IMR-90 (cell line): ENCODE measurements around the gene DNM3. TPM values are rescaled to one million over a fixed set of nuclear protein-coding genes. Genes with fewer than 3 reads are reported as not detected.
A peak's percentile ranks its signal among the peaks of the same experiment; 100 is the strongest.

Experiments used
- ATAC-seq: fragments of 200-7000 bp; cut with Tn5 transposase; 2 replicates; pipeline ENCODE4 v1.9.1; 2020; ENCODE audit warnings: low read depth, mild to moderate bottlenecking, moderate library complexity
- BruUV-seq: library from RNA; stranded (reverse); fragments of 400-500 nt; replicated peaks from 2 replicates; lab custom pipeline; 2021; lab: Mats Ljungman, UMichigan
- CTCF ChIA-PET: fragments of 300-600 bp; formaldehyde crosslinking; extraction: SDS; loops from one replicate; lab custom pipeline; 2021; ENCODE audit warnings: antibody characterized with exemption; lab: Yijun Ruan, JAX
- POLR2A ChIA-PET: fragments of 300-600 bp; sonication (Branson Sonifier 250); formaldehyde crosslinking; loops from one replicate; lab custom pipeline; 2022; ENCODE audit warnings: antibody characterized with exemption; ENCODE audit not compliant: unreplicated experiment; lab: Charles Lee
- DNase-seq: peaks from one replicate; pipeline ENCODE4 v3.0.0; 2013
- H2AFZ ChIP-seq: replicated peaks from 2 replicates; pipeline ENCODE3; 2013; ENCODE audit warnings: low read length, mild to moderate bottlenecking; ENCODE audit not compliant: poor library complexity
- H2AK5ac ChIP-seq: 2 replicates; pipeline ENCODE4 v1.6.1; 2013; ENCODE audit warnings: low read depth, low read length, inconsistent platforms
- H2AK9ac ChIP-seq: replicated peaks from 2 replicates; pipeline ENCODE3; 2013; ENCODE audit warnings: mild to moderate bottlenecking, low read depth, low read length, moderate library complexity; ENCODE audit not compliant: poor library complexity
- H2BK120ac ChIP-seq: 2 replicates; pipeline ENCODE4 v1.6.1; 2013; ENCODE audit warnings: low read depth, low read length, inconsistent platforms
- H2BK15ac ChIP-seq: 3 replicates; pipeline ENCODE4 v1.6.1; 2013; ENCODE audit warnings: low read depth, low read length, inconsistent platforms
- H2BK20ac ChIP-seq: 2 replicates; pipeline ENCODE4 v1.6.1; 2013; ENCODE audit warnings: low read depth, mild to moderate bottlenecking, inconsistent platforms, low read length, moderate library complexity
- H2BK5ac ChIP-seq: 2 replicates; pipeline ENCODE4 v1.6.1; 2013; ENCODE audit warnings: mild to moderate bottlenecking, low read depth, low read length, inconsistent platforms; ENCODE audit not compliant: poor library complexity, severe bottlenecking
- H3K14ac ChIP-seq: replicated peaks from 2 replicates; pipeline ENCODE4 v1.6.1; 2013; ENCODE audit warnings: low read depth, low read length, inconsistent platforms
- H3K18ac ChIP-seq: 2 replicates; pipeline ENCODE4 v1.6.1; 2013; ENCODE audit warnings: low read depth, low read length, control low read depth
- H3K23ac ChIP-seq: 2 replicates; pipeline ENCODE4 v1.6.1; 2013; ENCODE audit warnings: low read depth, low read length, inconsistent platforms
- H3K27ac ChIP-seq: 2 replicates; pipeline ENCODE4 v1.5.1; 2013; ENCODE audit warnings: mild to moderate bottlenecking, control low read depth, low read length; ENCODE audit not compliant: insufficient read depth
- H3K27me3 ChIP-seq: 2 replicates; pipeline ENCODE4 v1.6.1; 2013; ENCODE audit warnings: low read length; ENCODE audit not compliant: control insufficient read depth, insufficient read depth
- H3K36me3 ChIP-seq: 2 replicates; pipeline ENCODE4 v1.6.1; 2013; ENCODE audit warnings: low read length, mixed read lengths; ENCODE audit not compliant: control insufficient read depth, insufficient read depth
- H3K4ac ChIP-seq: 2 replicates; pipeline ENCODE4 v1.6.1; 2013; ENCODE audit warnings: low read depth, low read length, inconsistent platforms
- H3K4me1 ChIP-seq: 2 replicates; pipeline ENCODE4 v1.6.1; 2013; ENCODE audit warnings: low read length, mixed read lengths; ENCODE audit not compliant: control insufficient read depth, insufficient read depth
- H3K4me2 ChIP-seq: 2 replicates; pipeline ENCODE4 v1.6.1; 2013; ENCODE audit warnings: low read depth, mild to moderate bottlenecking, control low read depth, low read length, moderate library complexity
- H3K4me3 ChIP-seq: 2 replicates; pipeline ENCODE4 v1.5.1; 2013; ENCODE audit warnings: low read depth, mild to moderate bottlenecking, control low read depth, low read length, moderate library complexity; ENCODE audit not compliant: insufficient read depth
- H3K56ac ChIP-seq: 2 replicates; pipeline ENCODE4 v1.6.1; 2013; ENCODE audit warnings: low read length, inconsistent platforms; ENCODE audit not compliant: insufficient read depth; ENCODE audit errors: extremely low read depth
- H3K79me1 ChIP-seq, 2 experiments: 2 replicates each; pipeline ENCODE4 v1.6.1; 2013; ENCODE audit warnings: low read length in 2 of 2, inconsistent platforms in 1 of 2, low read depth in 1 of 2
- H3K9ac ChIP-seq: 2 replicates; pipeline ENCODE4 v1.6.1; 2013; ENCODE audit warnings: low read depth, low read length, control low read depth
- H3K9me1 ChIP-seq: 2 replicates; pipeline ENCODE4 v1.6.1; 2013; ENCODE audit warnings: low read length, inconsistent platforms; ENCODE audit not compliant: insufficient read depth
- H3K9me3 ChIP-seq: 2 replicates; pipeline ENCODE4 v1.6.1; 2013; ENCODE audit warnings: low read length; ENCODE audit not compliant: control insufficient read depth, insufficient read depth
- H4K20me1 ChIP-seq: 2 replicates; pipeline ENCODE4 v1.6.1; 2013; ENCODE audit warnings: low read length, inconsistent platforms; ENCODE audit not compliant: insufficient read depth
- H4K5ac ChIP-seq: 2 replicates; pipeline ENCODE4 v1.6.1; 2013; ENCODE audit warnings: mild to moderate bottlenecking, low read depth, low read length, control low read depth
- H4K8ac ChIP-seq, 2 experiments: 2 replicates each; pipeline ENCODE4 v1.6.1; 2013; ENCODE audit warnings: low read depth in 2 of 2, low read length in 2 of 2, control low read depth in 1 of 2, inconsistent platforms in 1 of 2
- H4K91ac ChIP-seq: 2 replicates; pipeline ENCODE4 v1.6.1; 2013; ENCODE audit warnings: low read depth, low read length, inconsistent platforms; ENCODE audit not compliant: insufficient read depth
- FOS ChIP-seq: fragments of 150-350 bp; IDR thresholded peaks from 2 replicates; pipeline ENCODE4 v1.6.1; 2016; ENCODE audit warnings: low read depth, low read length
- MXI1 ChIP-seq: IDR thresholded peaks from 2 replicates; pipeline ENCODE4 v1.6.1; 2012; ENCODE audit warnings: low read depth, mild to moderate bottlenecking, low read length, moderate library complexity, borderline replicate concordance
- POLR2A ChIP-seq: IDR thresholded peaks from 2 replicates; pipeline ENCODE4 v1.6.1; 2012; ENCODE audit warnings: mild to moderate bottlenecking, low read depth, low read length
- WGBS, 2 experiments: methylation state at CpG; one replicate each; pipeline versions ENCODE4 v1.1.5 to v1.1.7; 2013; ENCODE audit warnings: missing lambda C conversion rate in 2 of 2; ENCODE audit not compliant: insufficient read length in 1 of 2; ENCODE audit errors: extremely low coverage in 2 of 2; 5-methylcytosine and 5-hydroxymethylcytosine counted together
- dilution Hi-C: fragments of 300-500 bp; cut with HindIII; formaldehyde crosslinking; loops from one replicate; pipeline ENCODE4 v1.14.3; 2018; ENCODE audit warnings: low sequenced_read_pairs; ENCODE audit not compliant: unreplicated experiment
- in situ Hi-C: fragments of 300-500 bp; cut with MboI; formaldehyde crosslinking; loops from 3 replicates; pipeline ENCODE4 v1.14.3; 2019; ENCODE audit warnings: low sequenced_read_pairs, inconsistent platforms, mixed read lengths
- intact Hi-C: fragments of 100-400 bp; cut with micrococcal nuclease; formaldehyde crosslinking; loops from 2 replicates; pipeline ENCODE4 v1.10.0; 2022
- polyA plus RNA-seq, 3 experiments: library from polyadenylated mRNA; depleted of rRNA; stranded (reverse); fragments of >200 nt; gene quantifications; 2 replicates each; pipeline ENCODE4 v1.2.3, GENCODE V29; 2012; ENCODE audit warnings: low replicate concordance in 1 of 3
- total RNA-seq: library from RNA; depleted of rRNA; stranded (reverse); fragments of >200 nt; gene quantifications from 2 replicates; pipeline ENCODE4 v1.2.3, GENCODE V29; 2012
- TF ChIP-seq, protein P1 (sequence below): conservative IDR thresholded peaks from 2 replicates; pipeline ENCODE4 v1.5.1; 2012; ENCODE audit warnings: mild to moderate bottlenecking, low read depth, low read length, improper control_type of control experiment

The DNM3 gene
- total and polyA plus RNA-seq, 2 of the 4 experiments (the other 2 are of a cell fraction), result 0.36 TPM

DNA sequence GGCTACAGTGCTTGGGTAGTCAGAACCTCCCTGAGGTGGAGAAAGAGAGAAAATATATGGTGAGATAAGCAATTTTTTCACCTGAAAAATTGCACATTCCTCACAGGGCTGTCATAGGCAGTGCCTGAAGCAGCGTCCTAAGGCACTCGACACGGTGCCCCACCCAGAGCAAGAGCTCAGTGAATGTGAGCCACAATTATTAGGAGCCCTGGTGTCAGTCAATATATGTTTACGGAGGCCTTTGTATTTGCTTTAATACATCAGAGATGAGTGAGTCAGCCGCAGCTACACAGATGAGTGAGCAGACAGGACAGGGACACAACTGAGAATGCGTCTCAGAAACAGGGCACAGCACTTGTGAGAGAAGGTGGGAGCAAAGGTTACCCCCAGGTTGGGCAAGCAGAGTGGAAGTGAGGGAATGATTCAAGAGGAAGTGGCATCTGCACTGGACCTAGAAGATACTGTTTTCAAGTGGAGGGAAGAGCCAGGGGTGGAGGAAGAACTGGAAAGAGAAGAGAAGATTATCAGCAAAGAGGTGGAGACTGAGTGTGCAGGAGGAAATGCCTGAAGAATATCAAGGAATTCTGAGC lies 607.8 kb downstream of the DNM3 start:
- H3K4me1 ChIP-seq, result peaks cover 10% of the 10 kb centered on the region
- no peak overlapping the region for H3K23ac ChIP-seq
- intact Hi-C loops, result no loop called here
- no peak for DNase-seq
- H4K20me1 ChIP-seq, result no peaks in the 10 kb centered on the region
- 100% methylated on average over 1 of the region's 6 CpGs; no CpG with 5 or more reads in 1 of the 2 experiments for WGBS, 2 experiments
- in situ Hi-C loops, result no loop called here
- TF ChIP-seq, protein P1, sequence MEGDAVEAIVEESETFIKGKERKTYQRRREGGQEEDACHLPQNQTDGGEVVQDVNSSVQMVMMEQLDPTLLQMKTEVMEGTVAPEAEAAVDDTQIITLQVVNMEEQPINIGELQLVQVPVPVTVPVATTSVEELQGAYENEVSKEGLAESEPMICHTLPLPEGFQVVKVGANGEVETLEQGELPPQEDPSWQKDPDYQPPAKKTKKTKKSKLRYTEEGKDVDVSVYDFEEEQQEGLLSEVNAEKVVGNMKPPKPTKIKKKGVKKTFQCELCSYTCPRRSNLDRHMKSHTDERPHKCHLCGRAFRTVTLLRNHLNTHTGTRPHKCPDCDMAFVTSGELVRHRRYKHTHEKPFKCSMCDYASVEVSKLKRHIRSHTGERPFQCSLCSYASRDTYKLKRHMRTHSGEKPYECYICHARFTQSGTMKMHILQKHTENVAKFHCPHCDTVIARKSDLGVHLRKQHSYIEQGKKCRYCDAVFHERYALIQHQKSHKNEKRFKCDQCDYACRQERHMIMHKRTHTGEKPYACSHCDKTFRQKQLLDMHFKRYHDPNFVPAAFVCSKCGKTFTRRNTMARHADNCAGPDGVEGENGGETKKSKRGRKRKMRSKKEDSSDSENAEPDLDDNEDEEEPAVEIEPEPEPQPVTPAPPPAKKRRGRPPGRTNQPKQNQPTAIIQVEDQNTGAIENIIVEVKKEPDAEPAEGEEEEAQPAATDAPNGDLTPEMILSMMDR, result no peak
- TF ChIP-seq MXI1, result no peak
- TF ChIP-seq FOS, result no peak
- no peak for TF ChIP-seq POLR2A
- no TSS peak for BruUV-seq
- dilution Hi-C loops, result no loop called here
- no peak overlapping the region for H3K27ac ChIP-seq
- no peak overlapping the region for H4K5ac ChIP-seq
- no peak for ATAC-seq
- no peaks in the 10 kb centered on the region for H3K36me3 ChIP-seq
- ChIA-PET POLR2A (no interaction called here), CTCF (no interaction called here)
- peak overlapping the region; percentile 79 for H2AFZ ChIP-seq
- no peak overlapping the region for H2BK5ac ChIP-seq
- no peaks in the 10 kb centered on the region for H3K9me3 ChIP-seq
- H3K9ac ChIP-seq, result no peak overlapping the region
- no peak overlapping the region for H3K56ac ChIP-seq
- peaks cover 9% of the 10 kb centered on the region; the same call in 1 of the 2 replicates for H3K9me1 ChIP-seq
- no peak overlapping the region for H4K8ac ChIP-seq
- H2BK120ac ChIP-seq, result no peak overlapping the region
- no peak overlapping the region for H3K4ac ChIP-seq
- no peak overlapping the region for H4K91ac ChIP-seq
- H3K4me2 ChIP-seq, result no peak overlapping the region
- no peak overlapping the region for H3K14ac ChIP-seq
- no peaks in the 10 kb centered on the region; the same call in 1 of the 2 replicates for H3K27me3 ChIP-seq
- H2BK20ac ChIP-seq, result no peak overlapping the region
- H3K4me3 ChIP-seq, result no peak overlapping the region
- H2AK9ac ChIP-seq, result no peak overlapping the region
- no peak overlapping the region for H3K18ac ChIP-seq
- H2BK15ac ChIP-seq, result no peak overlapping the region
- H2AK5ac ChIP-seq, result no peak overlapping the region
- no peaks in the 10 kb centered on the region for H3K79me1 ChIP-seq
